LNCaP clone FGC (cell line): Measurements from ENCODE around the gene INO80E.

Experiments used
- DNase-seq: peaks from one replicate; pipeline ENCODE4 v3.0.0-alpha.2; 2011; ENCODE audit warnings: low read depth
- H3K4me3 ChIP-seq: 2 replicates; pipeline ENCODE4 v1.5.1; 2011; ENCODE audit warnings: mild to moderate bottlenecking, low read depth, low read length, control low read depth
- TF ChIP-seq, protein P1 (sequence below): IDR thresholded peaks from 2 replicates; pipeline ENCODE4 v1.5.1; 2012; ENCODE audit warnings: mild to moderate bottlenecking; ENCODE audit not compliant: control insufficient read depth, insufficient read depth; ENCODE audit errors: extremely low read depth

The INO80E gene

DNA sequence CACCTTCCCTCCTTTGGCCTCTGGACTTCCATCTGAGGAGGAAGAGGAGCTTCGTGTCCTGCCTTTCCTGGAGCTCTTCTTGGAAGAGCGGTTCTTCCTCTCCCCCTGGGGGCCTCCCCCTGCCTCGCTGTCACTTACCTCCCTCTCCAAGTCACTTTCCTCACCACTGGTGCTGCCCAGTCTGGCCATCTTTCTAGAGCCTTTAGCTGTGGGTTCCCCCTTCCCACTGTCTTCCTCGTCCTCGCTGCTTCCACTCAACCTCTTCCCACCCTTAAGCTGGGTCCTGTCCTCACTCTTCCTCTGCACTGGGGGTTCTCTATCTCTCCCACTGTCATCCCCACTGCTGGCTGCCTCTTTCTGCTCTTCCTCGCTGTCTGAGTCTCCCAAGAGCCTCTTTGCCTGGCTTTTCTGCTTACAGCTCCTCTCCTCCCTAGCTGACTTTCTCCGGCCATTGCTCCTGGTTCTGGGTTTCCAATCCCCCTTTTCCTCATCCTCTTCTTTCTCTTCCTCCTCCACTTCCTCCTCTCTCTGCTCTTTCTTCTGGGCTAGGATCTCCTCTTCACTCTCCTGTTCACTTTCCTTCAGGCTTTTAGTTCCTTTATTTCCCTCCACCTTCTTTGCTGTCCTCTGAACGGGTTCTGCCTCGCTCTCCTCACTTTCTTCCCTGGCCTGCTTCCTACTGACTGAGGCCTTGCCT is 2.0 kb upstream of the INO80E start:
- H3K4me3 ChIP-seq, result peak overlapping the region; percentile 98
- no peak for DNase-seq
- TF ChIP-seq, protein P1, sequence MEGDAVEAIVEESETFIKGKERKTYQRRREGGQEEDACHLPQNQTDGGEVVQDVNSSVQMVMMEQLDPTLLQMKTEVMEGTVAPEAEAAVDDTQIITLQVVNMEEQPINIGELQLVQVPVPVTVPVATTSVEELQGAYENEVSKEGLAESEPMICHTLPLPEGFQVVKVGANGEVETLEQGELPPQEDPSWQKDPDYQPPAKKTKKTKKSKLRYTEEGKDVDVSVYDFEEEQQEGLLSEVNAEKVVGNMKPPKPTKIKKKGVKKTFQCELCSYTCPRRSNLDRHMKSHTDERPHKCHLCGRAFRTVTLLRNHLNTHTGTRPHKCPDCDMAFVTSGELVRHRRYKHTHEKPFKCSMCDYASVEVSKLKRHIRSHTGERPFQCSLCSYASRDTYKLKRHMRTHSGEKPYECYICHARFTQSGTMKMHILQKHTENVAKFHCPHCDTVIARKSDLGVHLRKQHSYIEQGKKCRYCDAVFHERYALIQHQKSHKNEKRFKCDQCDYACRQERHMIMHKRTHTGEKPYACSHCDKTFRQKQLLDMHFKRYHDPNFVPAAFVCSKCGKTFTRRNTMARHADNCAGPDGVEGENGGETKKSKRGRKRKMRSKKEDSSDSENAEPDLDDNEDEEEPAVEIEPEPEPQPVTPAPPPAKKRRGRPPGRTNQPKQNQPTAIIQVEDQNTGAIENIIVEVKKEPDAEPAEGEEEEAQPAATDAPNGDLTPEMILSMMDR, result no peak

DNA sequence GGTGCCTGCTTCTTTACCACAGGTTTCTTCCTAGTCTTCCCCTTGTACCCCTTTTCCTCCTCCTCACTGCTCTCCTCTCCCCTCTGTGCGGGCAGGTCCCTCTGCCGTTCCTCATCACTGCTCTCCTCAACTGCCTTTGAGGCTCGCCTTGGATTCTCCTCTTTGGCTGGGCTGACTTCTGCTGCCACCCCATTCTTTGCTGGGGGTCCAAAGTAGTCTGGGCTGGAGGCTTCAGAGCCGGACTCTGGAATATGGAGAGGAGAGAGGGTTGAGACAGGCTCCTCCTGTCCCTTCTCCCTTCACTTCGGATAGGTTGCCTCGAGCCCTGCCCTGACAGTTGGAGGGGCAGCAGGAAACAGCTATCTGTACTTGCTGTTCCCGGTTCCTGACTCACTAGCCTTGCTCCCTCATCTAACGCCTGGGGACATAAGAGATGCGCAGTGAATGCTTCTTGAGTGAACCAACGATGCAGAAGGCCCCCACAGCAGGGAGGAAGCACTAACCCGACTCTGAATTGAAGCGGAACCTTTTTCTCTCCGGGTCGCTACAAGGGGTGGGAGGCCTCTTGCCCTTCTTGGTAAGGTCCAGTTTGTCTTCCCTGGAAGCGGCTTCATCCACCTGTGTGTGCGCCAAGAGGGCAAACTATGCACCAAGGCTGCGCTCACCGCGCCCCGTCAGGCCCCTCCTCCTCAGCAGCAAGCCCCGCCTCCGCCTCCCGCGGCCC is 1.3 kb upstream of the INO80E start:
- TF ChIP-seq, protein P1, result no peak
- H3K4me3 ChIP-seq, result peak overlapping the region; percentile 98
- no peak for DNase-seq

DNA sequence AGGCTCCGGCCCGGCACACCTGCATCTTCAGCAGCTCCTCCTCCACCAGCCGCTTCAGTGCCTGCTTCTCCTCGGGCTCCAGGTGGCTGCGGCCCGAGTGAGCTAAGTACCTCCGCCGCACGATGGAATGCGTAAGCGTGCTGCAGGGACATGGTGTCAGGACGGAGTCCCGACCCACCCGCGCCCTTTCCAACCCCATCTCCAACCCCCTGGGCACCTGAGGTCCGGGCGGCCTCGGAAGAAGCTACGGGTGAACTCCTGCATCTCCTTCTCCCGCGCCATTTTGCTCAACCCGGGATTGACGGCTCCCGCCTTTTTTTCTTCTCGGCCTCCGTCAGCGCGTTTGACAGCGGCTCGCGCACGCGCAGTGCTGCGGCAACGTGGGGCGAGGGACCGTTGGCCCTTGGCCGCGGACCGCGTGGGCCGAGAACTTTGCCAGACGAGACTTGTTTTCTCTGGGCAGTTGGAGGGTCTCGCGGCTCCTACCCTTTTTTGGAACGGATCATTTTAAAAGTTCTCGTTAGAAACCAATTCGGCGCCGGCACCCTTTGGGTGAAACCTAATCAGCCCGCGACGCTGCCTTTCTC is 624 bp upstream of the INO80E start, which contains the start of gene HIRIP3:
HIRIP3 (minus strand) TSS at position 294 of the 587 bp plus-strand sequence; CDS start at position 282, 12 bp downstream.
- TF ChIP-seq, protein P1, result no peak
- peak within 1 kb of the TSS; percentile 98 for H3K4me3 ChIP-seq
- peak; percentile 47 for DNase-seq

DNA sequence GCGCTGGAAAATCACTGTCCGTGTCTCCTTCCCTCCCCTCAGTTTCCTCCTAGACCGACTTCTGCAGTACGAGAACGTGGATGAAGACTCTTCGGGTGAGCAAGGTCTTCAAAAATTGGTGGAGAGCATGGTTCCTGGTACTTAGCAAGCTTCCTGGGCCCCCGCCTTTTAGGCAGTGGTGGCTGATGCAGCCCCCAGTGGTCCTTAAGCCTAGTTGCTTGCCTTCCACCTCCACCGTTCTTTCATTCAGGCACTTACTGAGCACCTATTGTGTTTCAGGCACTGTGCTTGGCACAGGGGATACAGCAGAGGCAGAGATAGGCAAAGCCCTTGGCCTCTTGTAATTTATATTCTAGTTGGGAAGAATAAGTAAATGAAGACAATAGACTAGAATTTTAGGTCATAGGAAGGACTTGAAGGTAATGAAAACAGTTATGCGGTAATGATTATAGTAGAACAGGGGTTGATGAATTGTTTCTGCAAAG is 767 bp downstream of the INO80E start:
- TF ChIP-seq, protein P1, result no peak
- no peak for DNase-seq
- peak overlapping the region; percentile 98 for H3K4me3 ChIP-seq

DNA sequence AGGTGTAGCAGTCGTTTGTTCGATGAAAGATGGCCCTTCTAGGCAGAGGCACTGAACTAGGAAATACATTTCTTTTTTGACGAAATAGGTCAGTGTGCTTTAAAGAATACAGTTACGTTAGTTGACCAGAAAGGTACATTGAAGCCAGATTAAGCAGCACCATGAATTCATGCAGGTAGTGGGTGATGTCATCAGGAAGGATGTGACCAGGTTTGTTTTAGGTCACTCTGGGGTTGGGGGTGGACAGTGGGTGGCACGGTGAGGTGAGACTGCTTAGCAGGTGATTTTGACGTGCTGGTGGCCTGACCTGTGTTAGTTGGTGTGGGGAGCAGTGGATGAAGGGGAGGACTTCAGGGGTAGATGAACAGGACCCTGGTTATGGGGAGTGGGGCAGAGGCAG is 3.6 kb downstream of the INO80E start:
- no peak for DNase-seq
- no peak overlapping the region for H3K4me3 ChIP-seq
- TF ChIP-seq, protein P1, result no peak

DNA sequence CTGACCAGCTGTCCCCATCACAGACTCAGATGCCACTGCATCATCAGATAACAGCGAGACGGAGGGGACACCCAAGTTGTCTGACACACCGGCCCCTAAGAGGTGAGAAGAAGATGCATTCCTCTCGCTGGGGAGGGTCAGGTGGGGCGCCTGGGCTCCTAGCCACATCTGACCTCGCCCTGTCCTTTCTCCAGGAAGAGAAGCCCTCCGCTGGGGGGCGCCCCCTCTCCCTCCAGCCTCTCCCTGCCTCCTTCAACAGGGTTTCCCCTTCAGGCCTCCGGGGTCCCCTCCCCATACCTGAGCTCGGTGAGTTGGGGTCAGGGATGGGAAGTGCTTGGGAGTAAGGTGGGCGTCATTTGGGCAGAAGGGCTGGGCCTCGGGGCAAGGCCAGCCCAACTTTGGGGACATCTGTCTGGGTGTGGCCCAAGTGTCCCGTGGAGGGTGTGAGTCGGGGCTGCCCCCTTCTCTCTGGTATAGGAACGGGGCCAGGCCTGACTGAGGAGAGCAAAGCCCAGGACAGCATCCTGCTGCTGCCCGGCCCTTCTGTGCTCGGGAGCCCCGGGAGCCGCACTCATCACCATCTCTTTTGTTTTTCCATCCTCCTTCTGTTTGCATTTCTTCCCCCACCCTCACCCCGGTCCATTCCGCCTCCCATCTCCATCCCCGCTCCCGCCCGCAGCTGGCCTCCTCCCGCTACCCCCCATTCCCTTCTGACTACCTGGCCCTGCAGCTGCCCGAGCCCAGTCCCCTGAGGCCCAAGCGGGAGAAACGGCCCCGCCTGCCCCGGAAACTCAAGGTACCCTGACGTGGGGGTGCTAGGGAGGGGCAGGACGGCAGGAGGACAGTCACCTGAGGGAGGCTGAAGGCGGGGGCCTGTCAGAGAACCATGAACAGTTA is 4.9 kb downstream of the INO80E start:
- no peak for DNase-seq

More for the DNA sequence above, 4.9 kb downstream of the INO80E start:
- H3K4me3 ChIP-seq, result no peak overlapping the region
- TF ChIP-seq, protein P1, result no peak
